Measurements from ENCODE around the gene DAB1.

DAB1 gene

DNA sequence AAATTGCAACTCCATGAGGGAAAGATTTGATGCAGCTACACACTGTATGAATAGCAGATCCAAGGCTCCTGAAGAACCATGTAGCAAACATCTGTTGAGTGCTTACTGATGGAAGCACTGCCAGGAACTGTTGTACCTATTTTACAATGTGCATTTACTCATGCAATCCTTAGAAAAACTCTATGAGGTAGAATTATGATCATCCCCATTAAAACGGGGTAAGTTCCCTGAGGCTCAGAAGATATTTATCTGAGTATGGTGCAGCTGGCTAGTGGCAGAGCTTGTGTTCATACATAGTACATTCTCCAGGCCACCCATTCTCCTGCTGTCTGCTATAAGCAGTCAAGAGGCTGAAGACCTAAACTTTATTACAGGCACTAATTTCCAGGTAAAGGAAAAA lies 403.6 kb downstream of the DAB1 start:
- DNase-seq (ENCODE audit: low read depth) = no peak

- DNase-seq (ENCODE audit: low read depth) = no peak
These were observed 404.5 kb downstream of the DAB1 start for GRCh38 chr1:57019236-57019839.

DNA sequence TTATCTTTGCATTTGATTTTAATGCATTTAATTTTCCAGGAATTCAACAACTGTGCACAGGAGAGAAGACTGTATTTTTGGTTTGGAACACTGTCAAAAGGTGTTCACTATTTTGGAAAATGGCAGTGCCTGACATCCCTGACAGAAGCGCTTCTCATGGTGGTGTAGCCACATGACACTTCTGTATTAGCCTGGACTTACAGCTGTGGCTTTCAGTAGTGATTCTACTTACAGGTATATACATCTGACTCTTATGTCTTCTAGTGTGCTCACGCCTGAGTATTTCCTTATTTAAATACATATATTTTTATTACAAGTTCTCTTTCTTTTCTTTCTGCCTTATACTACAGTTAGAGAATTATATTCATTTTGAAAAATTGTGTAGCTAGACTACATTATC lies 405.7 kb downstream of the DAB1 start:
- no peak for DNase-seq (ENCODE audit: low read depth)

- peak; percentile 5 for DNase-seq (ENCODE audit: low read depth)
These were observed 406.1 kb downstream of the DAB1 start for GRCh38 chr1:57017717-57018116.

- DNase-seq (ENCODE audit: low read depth) = no peak
These were observed 406.7 kb downstream of the DAB1 start for GRCh38 chr1:57017200-57017599.

- DNase-seq (ENCODE audit: low read depth) = no peak
These were observed 408.8 kb downstream of the DAB1 start for GRCh38 chr1:57015071-57015470.

- DNase-seq (ENCODE audit: low read depth) = no peak
These were observed 410.3 kb downstream of the DAB1 start for GRCh38 chr1:57013522-57013921.

DNA sequence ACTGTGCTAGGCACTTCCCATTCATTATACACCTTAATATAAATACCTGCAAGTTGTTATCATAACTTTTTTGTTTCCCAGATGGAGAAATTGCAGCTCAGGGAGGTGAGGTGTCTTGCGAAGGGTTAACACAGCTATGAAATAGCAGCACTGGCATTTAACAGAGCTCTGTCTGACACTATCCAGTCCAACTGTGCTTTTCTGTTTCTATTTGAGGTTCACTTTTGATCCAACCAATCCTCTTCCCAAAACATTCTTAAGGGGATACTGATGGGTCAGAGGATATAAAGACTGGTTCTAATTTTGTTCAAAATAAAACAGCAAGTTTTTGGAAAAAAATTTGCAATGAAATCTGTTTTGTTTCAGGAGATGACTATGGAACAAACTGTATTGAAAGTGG lies 411.5 kb downstream of the DAB1 start:
- no peak for DNase-seq (ENCODE audit: low read depth)

DNA sequence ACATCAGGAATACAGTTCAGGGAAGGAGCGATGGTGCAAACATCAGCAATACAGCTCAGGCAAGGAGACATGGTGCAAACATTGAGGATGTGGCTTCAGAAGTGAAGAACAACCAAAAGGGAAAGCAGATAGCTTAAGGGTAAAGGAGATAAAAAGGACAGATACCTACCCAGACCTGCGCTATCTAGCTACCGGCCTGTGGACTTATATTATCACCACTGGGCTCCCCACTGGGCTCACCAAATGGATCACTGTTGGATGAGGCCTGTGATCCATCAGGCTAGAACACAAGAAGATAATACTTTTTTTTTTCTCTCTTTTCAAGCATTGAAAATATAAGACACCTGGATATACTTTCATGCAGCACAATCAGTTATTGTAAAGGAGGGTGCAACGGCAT lies 413.3 kb downstream of the DAB1 start:
- DNase-seq (ENCODE audit: low read depth) = no peak

GRCh38 chr1:57007948-57008347 lies 415.9 kb downstream of the DAB1 start:
- peak; percentile 0 for DNase-seq (ENCODE audit: low read depth)

GRCh38 chr1:57007472-57007871 lies 416.4 kb downstream of the DAB1 start:
- DNase-seq (ENCODE audit: low read depth) = no peak

GRCh38 chr1:57003398-57004139 lies 420.3 kb downstream of the DAB1 start:
- no peak for DNase-seq (ENCODE audit: low read depth)

- DNase-seq (ENCODE audit: low read depth) = no peak
These were observed 428.3 kb downstream of the DAB1 start for GRCh38 chr1:56995414-56996100.

DNA sequence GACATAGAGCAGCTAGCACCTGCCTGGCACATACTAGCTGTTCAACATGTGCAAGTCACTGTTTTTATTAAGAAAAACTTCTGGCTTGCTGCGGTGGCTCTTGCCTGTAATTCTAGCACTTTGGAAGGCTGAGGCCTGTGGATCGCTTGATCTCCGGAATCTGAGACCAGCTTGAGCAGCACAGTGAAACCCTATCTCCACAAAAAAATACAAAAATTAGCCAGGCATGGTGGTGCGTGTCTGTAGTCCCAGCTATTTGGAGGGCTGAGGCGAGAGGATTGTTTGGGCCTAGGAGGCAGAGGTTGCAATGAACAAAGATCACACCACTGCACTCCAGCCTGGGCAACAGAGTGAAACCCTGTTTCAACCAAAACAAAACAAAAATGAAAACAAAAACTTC lies 430.4 kb downstream of the DAB1 start:
- DNase-seq (ENCODE audit: low read depth) = no peak

DNA sequence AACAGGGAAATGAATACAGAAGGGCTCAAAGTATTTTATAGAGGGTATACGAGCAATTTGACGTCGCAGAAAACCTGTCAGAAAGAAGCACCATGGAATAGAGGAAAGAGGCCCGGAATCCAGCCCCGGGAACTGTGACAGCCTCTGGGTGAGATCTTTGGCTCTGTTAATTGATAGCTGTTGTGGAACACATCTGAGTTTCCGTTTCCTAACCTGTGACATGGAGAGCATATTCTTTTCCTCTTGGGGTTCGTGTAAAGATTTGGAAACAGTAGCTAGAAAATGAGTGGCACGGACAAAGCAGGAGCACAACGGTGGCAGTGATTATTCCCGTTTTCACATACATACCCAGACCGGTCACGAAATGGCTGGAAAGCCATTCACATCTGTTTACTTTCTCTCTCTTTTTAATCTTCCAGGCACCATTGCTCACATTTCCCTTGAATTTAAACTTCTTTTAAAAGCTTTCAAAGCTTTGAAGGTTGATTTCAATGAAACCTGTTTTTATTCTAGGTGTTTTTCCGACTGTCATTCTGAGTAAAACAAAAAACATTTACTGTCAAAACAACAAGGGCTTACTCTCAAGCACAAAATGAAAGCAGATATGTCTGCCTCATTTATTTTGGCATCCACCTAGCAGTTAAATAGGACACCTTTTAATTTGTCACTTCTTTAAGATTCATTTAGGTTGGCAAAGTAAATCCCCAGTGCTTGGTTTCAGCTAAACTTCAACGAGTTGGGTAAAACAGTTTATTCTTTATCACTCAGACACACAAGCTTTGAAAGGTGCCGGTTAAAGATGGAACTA lies 431.3 kb downstream of the DAB1 start:
- DNase-seq (ENCODE audit: low read depth) = no peak

GRCh38 chr1:56991576-56991975 lies 432.3 kb downstream of the DAB1 start:
- no peak for DNase-seq (ENCODE audit: low read depth)

- DNase-seq (ENCODE audit: low read depth) = no peak
These were observed 437.5 kb downstream of the DAB1 start for GRCh38 chr1:56986397-56986796.

DNA sequence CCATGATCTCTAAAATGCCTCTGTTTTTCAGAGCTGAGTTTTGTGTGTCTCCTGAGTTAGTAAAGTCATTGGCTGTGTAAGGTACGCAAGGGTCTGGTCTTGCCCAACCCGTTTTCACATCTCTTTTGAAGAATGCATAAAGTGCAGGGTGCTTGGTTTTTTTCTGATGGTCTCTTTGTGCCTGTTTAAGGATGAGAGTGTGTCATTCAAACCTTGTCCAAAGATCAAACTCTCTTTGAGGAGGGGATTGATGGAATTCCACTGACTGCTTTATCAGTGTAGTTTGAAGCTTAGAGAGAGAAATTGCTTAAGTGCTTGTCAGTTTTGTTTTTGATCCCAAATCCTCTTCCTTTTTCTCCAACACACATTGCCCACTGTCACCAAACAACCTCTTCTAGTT lies 438.0 kb downstream of the DAB1 start:
- DNase-seq (ENCODE audit: low read depth) = no peak

DNA sequence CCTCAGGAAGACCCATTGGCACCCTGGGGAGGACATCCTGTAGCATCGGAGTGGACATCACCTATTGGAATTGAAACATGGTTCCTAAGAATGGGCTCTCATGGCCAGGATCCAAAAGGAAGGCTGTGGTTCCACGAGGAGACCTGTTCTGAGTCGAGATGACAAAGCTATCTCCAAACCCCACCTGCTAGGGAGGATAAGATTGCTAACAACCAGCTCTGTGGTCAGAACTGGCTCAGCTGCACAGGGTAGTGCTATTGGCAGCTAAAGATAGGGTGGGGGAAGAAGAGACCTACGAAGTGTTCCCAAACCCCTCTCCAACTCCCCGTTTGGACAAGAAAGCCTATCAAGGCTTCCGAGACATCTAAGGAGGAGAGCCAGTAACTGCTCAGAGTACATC lies 440.4 kb downstream of the DAB1 start:
- no peak for DNase-seq (ENCODE audit: low read depth)

DNA sequence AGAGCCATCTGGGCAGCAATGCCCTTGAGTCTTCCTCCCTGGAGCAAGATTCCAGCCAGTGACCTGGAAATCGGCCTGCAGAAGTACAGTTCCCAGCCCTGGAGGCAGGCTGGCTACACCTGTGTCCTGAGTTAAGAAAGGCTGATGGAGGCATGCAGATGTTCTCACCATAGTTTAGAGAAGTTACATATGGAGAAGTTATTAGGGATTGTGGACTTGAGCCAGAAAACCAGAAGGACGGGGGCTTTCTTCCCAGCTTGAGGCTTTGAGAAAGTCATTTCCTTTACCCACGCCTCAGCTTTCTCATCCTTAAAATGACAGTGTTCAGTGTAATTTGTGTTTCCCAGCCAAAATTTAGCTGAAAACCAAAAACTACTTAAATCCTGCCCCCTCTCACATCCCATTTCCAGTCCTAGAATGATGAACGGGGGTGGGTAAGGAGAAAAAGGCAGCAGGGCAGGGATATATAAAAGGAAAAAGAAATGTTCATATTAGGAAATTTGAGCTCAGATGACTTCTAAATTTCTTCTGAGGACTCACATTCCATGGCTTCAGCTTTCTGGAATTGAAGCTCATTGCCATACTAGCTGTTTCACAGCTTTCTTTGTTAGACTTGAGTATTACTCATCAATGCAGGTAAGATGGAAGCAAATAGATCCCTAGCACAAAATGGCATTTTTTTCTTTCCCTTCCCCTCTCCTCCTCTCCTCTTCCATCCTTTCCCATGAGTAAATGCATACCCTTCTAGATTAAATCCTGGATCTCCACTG lies 443.7 kb downstream of the DAB1 start:
- DNase-seq (ENCODE audit: low read depth) = no peak

DNA sequence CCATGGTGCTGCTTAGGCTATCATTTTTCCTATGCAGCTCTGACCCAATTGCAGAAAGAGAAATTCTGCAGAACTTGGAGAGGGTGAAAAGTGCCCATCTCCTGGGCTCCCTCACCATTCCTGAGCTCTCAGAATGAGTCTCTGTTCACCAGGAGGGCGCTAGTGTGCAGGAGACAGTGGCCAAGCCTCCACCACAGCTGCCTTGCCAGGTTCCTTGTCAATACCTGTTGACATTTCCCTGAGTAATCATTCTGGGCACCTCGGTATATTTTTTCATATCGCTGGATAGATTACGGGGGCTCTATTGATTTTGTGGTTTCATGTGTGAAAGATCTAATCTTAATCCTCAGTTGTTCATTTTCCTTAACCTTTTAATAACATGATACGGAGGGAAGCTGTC lies 445.0 kb downstream of the DAB1 start:
- no peak for DNase-seq (ENCODE audit: low read depth)

GRCh38 chr1:56977910-56978309 lies 445.9 kb downstream of the DAB1 start:
- DNase-seq (ENCODE audit: low read depth) = no peak
